NAMALWA (cell line): ENCODE measurements around the gene MTM1.

ENCODE experiments used
- DNase-seq: peaks from one replicate; pipeline ENCODE4 v3.0.0-alpha.2; 2015; ENCODE audit warnings: low spot score

The MTM1 gene

GRCh38 chrX:150664290-150664689, 95.9 kb downstream of the MTM1 start:
- no peak for DNase-seq

DNA sequence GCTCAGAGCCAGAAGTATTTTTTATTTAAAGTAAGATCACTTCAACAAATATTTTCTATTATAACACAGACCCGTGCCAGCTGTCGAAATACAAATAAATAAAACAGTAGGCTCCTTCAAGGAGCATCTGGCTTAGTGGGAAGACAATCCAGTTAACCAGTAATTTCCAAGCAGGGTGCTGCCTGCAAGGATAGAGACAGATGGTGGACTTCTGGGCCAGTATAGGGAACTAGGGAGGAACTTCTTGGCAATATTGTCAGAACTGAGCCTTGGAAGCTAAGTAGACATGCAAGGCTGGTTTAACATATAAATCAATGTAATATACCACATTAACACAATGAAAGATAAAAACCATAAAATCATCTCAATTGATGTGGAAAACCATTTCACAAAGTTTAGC, 107.8 kb downstream of the MTM1 start:
- DNase-seq = no peak

DNA sequence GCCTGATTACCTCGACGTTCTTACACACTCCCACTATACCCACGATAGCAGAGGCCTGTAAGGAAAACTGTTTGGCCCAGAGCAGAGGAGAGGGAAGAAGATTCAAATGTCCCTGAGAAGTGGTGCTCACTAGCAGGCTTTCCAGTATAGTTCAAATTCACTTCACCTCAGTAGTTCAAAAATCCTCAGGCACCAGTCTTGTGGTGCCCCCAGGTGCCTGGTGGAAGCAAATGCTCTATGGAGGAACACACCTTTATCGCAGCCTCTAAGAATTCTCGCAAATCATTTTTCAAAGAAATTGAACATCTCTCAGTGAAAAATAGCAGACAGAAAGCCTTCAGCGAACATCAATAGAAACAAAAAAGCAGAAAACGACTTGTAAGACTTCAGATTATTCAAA, 112.6 kb downstream of the MTM1 start:
- DNase-seq = peak; percentile 17

DNA sequence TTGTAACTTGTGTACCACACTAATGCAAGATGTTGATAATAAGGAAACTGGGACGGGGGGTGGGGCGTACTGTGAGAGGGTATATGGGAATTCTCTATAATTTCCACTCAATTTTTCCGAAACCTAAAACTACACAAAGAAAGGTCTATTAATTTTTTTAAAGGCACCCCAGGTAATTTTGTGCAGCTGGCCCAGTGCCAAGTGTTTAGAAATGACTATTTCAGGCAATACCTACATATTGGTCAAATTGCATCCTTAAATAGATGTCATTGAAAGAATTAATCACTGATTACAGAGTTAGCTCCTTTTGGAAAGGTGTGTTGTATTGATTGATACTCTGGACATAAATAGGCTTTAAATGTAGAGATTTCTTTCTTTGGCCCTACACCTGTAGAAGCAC, 114.7 kb downstream of the MTM1 start:
- DNase-seq = no peak

GRCh38 chrX:150683536-150684146, 115.2 kb downstream of the MTM1 start:
- peak; percentile 72 for DNase-seq

GRCh38 chrX:150688911-150689451, 120.6 kb downstream of the MTM1 start:
- DNase-seq = no peak

GRCh38 chrX:150690126-150690525, 121.7 kb downstream of the MTM1 start:
- no peak for DNase-seq

DNA sequence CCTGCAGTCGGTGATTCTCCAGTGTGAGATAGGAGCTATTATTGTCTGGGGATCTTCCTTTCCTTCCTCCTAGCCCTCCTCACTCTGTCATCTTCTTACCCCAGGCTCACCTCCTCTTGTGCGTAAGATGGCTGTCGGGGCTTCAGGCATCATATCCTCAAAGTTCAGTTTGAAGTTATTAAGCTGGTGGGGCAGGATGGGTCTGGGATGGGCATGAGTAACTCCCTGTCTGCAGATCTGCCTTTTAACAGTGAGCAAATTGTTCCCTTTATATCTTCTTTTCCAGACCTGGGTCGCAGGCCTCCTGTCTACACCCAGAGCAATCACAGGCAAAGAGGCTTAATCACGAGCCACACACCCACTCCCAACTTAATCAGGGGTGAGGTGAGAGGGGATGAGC, 123.9 kb downstream of the MTM1 start:
- no peak for DNase-seq

DNA sequence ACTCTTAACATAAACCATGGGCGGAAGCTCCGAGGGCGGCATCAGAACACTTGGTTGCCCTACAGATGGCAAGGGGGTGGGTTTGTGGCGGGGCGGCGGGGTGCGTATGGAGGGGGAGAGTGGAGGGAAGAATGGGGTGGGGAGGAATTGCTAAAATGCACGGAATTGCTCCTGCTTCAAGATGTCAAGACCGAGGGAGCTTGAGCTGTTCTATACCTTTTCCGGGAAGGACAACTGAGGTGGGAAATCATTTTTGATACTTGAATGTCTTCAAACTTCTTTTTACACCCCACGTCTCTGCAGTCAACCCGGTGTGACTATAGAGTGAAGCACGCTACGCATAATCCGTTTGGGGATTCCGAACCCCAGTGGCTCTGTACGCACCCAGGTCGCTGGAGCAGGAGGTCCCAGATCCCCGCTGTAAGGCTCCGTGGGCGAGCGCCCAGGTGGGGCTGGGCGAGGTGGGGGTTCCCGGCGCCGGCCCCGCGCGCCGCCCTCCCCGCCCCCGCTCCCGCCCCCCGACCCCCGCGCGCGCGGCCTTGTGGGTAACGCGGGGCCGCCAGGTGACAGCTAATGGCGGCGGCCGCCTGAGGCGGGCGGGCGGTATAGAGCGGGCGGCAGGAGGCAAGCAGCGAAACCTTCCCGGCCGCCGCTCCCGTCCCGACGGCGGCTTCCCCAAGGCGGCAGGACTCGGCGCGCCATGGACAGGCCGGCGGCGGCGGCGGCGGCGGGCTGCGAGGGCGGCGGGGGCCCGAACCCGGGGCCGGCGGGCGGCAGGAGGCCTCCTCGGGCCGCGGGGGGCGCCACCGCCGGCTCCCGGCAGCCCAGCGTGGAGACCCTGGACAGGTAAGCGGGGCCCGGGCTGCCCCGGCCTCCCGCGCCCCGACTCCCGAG, 124.7 kb downstream of the MTM1 start, which contains the start of gene MTMR1:
TSS of gene MTMR1 (plus strand) at position 566 of the 894 bp plus-strand sequence. CDS start at position 701, 135 bp downstream.
- DNase-seq = peak; percentile 56

GRCh38 chrX:150693725-150694574, 125.5 kb downstream of the MTM1 start:
- DNase-seq = peak; percentile 86

- DNase-seq = peak; percentile 79
Measured at GRCh38 chrX:150694738-150695410, 126.5 kb downstream of the MTM1 start.

GRCh38 chrX:150696331-150696730, 127.9 kb downstream of the MTM1 start:
- peak; percentile 48 for DNase-seq

- DNase-seq = peak; percentile 63
Measured at GRCh38 chrX:150696866-150697265, 128.4 kb downstream of the MTM1 start.

DNA sequence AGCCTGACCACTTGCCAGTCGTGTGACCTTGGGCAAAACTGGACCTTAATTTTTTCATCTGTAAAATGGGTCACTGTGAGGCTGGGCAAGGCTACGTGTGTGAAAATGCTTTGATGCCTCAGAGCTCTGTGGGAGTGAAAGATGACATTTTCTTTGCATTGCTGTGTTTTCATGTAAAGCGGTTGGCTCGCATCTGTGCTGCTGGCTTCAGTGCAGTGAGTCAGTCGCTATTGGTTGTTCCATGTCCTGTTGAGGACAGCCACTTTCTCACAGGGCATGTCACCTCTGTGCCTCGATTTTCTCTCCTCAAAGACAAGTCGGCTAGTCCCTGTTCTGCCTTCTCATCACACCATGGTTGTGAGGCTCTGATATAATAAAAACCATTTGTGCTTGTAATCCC, 129.2 kb downstream of the MTM1 start:
- peak; percentile 31 for DNase-seq

GRCh38 chrX:150698981-150699380, 130.6 kb downstream of the MTM1 start:
- no peak for DNase-seq

- DNase-seq = no peak
Measured at GRCh38 chrX:150700107-150700506, 131.7 kb downstream of the MTM1 start.

GRCh38 chrX:150701377-150701776, 133.0 kb downstream of the MTM1 start:
- DNase-seq = no peak

DNA sequence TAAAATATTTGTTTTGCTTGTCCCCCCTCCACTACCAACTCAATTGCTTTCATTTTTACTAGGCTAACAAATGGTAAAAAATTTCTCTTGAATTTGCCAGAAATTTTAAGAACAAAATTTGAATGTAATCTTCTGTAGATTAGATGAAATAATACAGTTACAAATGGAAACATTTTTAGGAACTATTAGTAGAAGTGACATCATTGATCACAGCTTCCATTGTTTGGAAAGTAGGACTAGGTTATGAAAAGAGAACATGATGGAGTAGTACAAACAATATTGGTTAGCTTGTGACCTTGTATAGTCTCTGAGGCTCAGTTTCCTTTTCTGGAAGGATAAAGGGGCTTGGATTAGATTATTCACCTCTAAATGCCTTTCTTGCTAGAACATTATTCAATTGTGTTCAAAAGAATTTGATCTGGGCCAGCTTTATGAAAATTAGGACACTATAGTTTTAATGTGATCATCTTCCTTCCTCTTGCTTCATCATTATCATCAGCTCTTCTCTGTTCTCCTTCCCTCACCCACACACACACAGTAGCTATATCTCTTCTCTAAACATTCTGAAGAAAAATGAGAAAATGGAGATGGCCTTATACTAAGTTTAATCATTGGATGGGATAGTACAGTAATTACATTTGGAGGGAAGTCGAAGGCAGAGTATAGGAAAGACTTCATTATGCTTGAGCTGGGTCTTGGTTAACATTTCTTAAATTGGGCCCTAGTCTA, 134.7 kb downstream of the MTM1 start:
- no peak for DNase-seq

GRCh38 chrX:150703695-150703974, 135.2 kb downstream of the MTM1 start:
- DNase-seq = no peak

- DNase-seq = no peak
Measured at GRCh38 chrX:150704030-150704613, 135.7 kb downstream of the MTM1 start.

DNA sequence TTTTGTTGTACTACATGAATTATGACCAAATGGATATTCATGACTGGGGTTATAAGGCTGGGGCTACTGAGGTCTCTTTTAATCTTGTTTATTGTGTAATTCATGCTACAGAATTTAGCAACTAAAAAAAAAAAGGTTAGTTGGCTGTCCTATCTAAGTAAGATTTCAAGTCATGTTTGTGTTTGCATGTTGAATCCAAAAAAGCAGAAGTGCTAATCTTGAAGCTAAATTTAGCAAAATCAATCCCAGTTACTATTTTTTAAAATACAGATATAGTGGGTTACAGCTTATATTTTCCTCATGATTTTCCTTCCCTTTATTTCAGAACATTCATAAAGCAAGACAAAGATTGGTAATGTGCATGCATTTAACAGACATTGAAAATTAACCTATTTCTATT, 144.2 kb downstream of the MTM1 start:
- DNase-seq = no peak
